NCI-H1694 (cell line): ENCODE data around the gene CBLB.

Experiments used
- DNase-seq: peaks from one replicate; lab custom pipeline; 2025; lab: John Stamatoyannopoulos, UW

The CBLB gene

DNA sequence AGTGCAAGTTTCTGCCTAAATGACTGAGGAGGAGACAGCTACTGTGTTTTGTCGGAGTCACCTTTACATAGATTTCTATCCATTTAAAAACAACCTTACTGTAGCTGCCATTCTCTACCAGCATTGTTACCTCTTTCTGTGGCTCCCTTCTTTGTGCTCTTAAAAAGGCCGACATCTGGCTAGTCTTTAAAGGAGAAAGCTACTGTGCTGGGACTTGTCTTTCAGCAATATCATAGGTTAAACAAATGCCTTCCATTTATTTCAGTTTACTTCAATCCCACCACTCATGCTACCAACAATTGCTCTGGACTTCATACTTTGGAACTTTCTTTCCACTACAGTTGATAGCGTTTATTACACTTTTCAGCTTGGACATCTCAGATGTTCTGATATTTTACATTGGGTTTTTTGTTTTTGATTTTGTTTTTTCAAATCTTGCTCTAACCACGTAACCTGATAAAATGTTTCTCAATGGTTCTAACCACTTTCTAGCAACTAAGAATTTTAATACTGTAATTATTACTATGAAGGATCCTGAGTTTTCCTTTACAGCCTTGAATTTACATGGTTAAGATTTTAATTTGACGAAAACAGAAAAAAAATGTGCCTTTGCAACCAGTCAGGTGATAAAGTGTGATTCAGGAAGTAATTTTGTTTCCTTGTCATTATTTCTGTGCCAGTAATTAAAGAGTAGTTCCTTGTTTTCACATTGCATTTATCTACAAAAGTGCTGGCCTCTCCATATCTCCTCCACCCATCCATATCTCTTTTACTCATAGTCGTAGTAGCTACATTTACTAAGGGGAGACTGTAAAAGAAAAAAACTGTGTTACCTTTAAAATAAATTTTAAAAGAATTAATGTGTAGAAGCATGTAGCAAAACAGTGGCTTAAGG lies 1.3 kb upstream of the CBLB start:
- no peak for DNase-seq

DNA sequence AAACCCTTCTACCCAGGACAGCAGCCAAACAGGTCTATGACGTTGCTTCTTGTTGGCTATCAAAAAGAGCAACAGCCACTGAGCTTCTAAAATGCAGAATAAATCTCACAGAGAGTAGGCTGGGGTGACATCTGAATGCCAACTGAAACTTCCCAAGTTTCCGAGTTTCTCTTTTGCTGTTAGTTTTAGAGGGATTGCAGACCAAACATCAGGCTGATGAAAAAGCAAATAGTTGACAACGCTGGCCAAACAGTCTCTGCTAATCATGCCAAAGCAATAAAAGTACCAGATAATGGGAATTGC lies 670 bp upstream of the CBLB start:
- DNase-seq, result no peak

DNA sequence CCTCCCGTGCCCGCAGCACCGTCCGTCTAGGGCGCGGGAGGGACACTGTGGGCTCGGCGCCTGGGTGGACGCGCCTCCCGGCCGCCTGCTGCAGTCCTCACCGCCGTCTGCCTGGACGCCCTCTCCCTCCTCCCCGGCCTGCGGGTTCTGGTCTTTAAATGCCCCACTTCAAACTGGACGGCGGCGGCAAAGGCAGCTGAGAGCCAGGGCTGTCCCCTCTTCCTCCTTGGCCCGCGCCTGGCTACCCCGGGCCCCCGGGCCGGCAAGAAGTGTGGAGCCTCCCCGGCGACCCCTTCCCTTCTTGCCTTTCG lies 426 bp downstream of the CBLB start:
- no peak for DNase-seq

DNA sequence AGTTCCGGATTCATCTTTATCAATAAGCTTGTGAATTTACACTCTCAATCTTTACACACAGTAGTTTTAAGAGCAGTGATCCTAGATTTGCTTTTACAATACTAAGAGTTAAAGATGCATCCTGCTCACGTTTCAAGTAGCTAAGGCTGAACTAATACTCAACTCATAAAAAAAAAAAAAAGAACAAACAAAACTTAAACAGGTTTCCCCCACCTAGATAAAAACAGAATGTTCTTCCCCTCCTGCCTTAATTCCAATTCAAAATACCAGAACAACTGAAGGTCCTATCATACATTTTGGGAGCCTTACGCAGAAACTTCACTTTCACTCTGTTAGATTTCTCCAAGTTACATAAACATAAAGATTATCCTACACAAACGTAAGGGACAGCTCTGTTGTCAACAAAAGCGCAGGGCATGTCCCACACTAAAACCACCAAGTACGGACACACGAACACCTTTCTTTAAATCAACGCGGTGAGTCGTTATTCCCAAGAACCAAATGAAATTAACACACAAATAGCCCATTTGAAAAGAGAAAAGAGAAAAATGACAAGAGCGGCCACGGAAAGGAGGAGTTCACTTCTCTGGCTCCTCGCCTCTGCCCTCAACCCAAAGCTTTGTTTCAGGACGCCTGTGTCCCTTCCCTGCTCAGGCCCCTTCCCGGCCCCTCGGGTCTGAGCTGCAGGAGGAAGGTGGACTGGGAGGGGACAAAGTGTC lies 941 bp downstream of the CBLB start:
- DNase-seq, result no peak

DNA sequence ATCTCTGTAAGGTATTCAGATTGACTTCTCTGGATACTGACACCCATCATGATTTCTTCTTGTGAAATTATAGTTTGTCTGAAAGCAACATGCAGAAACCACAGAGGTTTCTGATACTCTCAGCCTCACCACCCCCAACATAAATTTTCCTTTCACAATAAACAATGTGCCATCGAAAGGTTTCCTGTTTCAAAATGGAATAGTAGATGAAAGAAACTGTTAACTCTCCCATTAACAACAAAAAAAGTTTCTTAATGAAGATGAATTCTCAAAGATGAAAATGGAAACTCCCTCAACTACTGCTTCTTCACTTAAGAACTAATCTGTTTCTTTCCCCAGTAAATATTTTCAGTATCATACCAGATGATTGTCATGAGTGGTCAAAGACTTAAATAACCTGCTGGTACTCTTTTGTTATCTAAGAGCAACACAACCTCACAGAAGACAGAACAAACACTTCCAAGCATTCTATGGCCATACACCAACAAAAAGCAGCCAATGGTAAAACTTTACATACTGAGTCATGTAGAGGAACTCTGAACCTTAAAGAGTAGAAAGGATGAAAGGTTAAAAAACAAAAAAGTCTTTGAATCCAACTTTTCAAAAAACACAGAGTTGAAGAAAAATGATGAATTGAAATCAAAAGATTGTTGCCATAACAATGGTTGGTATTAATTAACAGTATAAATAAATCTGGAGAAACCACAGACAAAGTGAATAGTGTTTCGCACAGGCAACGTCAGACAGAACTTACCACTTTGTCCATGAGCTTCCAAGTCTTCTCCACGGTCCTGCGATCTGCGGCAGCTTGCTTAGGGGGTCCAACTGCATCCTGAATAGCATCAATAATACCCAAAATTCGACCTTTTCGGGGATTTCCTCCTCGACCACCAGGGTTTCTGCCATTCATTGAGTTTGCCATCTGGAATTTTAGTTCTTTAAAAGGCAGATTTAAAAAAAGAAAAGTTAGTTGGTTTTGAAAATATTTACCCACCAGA lies 1.9 kb downstream of the CBLB start:
- no peak for DNase-seq

DNA sequence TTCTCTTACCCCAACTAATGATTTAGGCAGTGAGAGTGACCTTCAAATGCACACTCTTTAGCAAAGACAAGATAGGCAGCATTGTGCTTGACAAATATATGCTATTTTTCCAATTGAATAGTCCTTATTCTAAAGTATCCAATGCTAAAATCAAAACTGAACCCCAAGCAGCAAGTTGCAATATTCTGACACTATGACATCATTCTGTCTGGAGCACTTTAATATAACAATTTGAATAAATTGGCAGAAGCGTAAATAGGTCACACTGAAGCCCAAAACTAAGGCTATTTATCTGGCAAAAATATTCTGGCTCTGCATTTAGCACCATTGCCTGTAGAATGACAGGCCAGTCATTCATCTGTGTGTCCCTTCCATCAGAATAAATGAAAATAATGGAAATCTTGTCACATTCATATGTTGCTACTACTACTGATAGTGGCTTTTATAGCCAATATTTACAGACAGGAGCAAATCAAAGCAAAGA lies 2.9 kb downstream of the CBLB start:
- DNase-seq, result no peak

DNA sequence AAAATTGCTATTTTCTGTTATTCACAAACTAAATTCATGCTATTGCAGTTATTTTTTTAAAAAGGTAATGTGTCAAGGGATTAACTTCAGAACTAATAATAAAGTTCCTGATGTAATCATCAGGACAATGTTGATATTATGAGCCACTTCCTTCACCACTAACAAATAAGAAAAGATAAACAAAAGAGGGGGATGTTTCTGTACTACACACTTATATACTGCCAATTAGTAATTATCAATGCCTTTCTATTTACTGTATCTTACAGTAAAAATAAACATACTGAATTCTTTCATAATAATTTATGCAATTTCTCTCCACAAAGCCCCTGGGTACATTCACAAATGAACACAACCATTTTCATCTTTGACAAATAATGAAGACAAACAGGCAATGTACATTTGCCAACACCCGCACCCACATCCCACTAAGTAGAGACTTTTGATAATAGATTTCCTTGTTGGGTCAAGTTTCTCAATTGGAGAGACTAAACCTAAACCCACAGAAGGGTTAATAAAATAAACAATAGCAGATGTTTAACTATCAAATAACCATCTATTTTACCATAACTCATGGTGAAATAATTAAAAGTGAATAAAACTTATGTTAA lies 3.7 kb downstream of the CBLB start:
- DNase-seq, result no peak

DNA sequence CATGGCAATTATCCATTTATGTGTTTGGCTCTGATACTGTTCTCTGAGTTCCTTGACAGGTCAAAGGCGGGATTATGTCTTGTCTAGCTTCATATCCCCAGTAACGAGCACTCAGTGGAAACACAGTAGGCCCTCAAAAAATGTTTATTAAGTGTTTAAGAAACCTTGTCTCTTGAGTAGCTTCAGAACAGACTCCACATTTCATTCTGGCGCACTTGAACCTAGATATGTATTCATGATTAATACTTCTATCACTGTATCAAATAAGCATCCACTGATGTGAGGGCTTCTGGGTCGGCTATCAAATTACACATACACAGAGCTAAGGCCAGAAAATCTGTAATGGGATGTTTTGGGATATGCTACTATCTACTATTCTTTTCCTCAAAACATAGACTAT lies 4.6 kb downstream of the CBLB start:
- DNase-seq, result no peak

DNA sequence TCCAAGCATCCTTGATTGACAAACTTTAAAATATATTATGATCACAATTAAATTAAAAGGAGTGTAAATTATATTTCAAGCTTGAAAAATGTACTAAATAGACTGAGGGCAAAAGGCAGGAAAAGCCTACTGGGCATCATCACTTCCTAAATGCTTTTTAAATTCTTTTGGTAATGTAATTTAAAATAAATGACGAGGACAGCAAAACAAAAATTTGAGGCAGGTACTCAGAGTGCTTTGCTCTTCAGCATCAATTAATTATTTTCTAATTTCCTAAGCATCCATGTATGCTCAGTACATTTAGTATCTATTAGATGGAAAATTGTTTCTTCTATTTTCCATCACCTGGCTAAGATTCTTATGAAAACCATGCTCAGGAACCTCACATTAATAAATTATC lies 5.2 kb downstream of the CBLB start:
- DNase-seq, result no peak

DNA sequence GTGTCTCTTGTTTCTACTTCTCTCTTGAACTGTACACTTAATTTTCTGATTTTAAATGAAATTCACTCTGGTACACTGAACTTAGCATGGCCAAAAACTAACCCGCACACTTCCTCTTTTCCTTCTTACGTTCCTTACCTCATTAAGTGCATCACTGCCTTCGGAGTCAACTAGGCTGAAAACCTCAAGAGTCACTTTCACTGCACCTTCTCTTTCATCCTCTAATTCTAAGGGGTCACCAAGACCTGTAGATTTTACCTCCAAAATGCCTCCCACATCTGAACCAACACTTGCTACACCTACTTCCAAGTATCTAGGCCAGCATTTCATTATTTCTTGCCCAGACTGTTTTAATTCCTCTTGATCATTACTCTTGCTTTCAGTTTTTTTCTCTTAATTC lies 6.6 kb downstream of the CBLB start:
- DNase-seq, result no peak

DNA sequence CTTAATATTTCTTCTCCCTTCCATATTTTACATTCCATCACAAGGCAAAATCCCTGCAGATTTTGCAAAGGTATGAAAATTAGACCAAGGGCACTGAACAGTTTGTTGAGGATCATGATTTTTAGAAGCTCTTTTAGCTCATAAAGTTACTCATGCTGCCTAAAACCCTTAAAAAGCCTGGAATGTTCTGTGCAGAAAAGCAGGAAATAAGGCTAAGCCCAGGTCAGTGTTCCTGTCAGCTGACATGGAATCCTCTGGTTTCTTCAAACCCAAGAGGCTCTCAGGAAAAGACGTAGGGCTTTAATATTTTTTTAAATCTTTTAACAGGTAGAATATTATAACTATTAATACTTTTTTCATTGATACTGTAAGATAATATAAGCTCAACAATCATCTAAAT lies 8.2 kb downstream of the CBLB start:
- DNase-seq, result no peak

DNA sequence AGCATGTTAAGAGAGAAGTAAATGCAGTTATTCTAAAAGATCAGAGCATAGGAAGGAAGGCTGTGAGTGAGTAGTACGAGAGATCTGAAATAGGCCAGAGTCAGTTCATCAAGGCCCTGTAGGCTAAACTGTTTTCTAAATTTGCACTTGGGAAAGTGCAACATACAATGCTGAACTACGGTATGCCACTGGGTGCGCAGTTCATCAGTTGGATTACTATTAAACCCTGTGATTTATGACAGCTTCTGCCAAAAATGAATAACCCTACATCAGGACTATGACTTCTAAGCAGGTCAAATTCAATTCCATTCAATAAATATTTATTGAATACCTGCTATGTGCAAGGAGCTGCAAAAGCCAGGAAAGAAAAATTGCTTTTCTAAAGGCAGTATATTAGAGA lies 10.8 kb downstream of the CBLB start:
- DNase-seq, result no peak

DNA sequence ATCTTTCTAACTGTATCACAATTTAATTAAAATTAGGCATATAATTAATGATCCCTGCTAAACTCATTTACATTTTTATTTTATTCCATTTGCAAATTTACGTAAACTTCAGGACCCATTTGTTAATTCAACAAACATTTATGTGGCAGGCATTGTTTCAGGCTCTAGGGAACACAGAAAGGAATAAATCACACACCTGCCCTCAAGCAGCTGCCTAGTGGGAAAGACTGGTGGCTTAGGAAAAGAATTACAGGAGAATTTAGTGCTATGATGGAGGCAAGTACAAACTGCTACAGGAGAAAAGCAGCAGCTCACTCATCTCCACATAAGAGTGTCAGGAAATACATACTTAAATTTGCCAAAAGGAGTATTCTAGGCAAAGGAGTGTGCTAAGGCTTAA lies 11.2 kb downstream of the CBLB start:
- no peak for DNase-seq

DNA sequence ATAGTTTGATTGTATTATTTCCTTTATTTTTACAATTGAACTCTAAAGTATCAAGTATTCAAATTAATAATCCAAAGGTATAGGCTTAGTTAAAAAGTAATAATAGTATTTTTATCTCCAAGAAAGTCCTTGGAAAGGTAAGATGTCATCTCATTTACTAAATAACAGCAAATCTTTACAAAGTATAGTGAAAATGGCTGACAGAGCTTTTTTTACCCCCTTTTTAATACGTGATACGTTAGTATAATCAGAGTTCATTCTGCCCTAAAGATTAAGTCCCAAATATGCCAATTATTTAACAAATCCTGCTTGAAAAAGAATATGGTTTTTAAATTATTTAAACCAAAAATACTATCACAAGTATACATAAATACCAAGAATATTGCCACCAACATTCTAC lies 12.2 kb downstream of the CBLB start:
- no peak for DNase-seq

DNA sequence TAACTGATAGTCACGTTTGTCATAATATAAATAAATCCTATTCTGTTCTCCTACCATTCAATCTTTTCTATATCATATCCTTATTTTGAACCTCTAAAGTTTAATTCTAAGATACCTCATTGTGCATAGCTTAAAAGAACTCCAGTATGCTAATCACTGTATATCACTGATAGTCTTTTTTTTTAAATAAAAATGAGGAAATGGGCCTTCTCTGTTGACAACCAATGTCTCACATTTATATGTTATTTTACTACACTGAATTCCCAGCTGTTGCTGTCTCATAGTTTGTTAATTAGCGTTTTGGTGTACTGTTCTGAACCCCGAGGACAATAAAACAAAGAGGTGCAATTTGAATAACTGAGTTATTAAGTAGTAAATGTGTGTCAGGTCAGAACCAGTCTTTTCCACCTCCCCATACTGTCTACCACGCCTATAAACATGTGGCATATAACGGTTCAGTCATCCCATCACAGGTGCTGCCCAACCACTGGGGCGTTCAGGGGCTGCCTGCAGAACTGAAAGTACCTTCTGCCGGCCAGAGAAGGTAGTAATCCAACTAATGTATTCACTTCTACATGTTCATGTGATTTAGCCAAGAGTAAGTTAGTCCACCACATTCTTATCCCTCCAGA lies 14.9 kb downstream of the CBLB start:
- DNase-seq, result no peak

DNA sequence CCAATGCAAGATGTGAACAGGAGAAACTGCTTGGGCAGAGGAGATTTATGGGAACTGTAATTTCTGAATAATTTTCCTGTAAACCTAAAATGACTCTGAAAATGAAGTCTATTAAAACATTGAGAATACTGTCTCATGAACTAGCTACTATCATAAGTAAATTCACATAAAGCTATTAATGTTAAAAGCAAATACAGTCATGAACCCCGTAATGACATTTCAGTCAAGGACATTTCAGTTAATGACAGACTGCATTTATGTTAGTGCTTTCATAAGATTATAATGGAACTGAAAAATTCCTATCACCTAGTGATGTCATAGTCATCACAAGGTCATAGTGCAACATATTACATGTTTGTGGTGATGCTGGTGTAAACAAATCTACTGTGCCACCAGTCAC lies 17.2 kb downstream of the CBLB start:
- DNase-seq, result no peak

DNA sequence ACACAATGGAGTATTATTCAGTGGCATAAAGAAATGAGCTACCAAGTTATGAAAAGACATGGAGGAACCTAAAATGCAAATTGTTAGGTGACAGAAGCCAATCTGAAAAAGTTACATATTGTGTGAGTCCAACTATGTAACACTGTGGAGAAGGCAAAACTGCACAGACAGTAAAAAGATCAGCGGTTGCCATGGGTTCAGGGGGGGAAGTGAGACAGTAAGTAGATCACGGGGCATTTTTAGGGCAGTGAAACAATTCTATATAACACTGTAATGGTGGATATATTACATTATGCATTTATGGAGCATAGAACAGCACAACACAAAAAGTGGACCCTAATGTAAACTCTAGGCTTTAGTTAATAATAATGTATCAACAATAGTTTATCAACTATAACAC lies 17.6 kb downstream of the CBLB start:
- no peak for DNase-seq

DNA sequence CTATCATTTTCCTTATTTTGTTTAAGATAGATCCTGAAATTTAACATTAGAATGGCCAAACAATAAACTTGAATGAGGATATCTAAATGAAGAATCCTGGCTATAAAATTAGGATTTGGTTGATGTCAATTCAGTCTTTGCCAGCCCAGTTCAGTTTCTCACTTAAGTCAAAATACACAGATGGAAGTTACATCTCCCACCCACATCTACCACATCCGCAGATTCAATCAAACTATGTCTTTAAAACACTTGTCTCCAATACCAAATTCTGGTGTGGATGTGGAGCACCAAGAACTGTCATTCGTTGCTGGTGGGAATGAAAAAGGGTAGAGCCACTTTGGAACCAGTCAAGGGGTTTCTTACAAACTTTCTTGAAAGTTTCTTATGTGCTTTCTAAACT lies 18.2 kb downstream of the CBLB start:
- no peak for DNase-seq

DNA sequence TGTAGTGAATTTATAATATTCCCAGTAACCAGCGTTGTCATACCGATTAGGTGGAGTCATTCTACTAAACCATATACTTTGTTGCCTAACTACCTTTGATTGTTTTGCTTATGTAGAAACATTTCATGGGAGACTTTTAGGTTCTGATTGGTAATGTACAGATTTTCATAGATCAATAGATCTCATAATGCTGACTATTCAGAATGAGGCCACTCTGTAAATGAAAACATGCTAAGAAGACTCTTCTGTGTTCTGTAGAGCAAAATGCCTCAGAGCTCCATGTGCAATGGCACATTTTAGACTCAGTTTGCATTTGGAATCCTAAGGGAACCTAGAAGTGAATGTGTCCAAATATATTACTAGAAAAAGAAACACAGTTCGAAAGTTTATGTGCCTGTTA lies 20.0 kb downstream of the CBLB start:
- DNase-seq, result no peak

DNA sequence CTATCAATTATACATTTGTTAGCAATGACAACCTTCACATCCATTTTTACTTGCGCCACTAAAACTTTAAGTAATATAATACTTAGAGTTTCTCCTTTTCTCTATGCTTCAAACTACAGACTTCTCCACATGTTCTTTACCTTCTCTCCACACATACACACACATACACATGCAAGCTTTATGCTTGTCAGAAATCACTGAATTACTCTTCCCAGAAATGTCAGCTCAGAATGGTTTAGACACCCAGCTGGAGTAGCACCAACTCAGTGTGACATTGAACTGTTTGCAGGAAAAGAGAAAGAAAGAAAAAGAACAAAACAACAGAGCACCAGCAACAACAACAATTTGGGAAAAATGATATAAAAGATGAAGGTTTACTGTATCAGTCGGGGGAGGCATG lies 20.9 kb downstream of the CBLB start:
- no peak for DNase-seq

DNA sequence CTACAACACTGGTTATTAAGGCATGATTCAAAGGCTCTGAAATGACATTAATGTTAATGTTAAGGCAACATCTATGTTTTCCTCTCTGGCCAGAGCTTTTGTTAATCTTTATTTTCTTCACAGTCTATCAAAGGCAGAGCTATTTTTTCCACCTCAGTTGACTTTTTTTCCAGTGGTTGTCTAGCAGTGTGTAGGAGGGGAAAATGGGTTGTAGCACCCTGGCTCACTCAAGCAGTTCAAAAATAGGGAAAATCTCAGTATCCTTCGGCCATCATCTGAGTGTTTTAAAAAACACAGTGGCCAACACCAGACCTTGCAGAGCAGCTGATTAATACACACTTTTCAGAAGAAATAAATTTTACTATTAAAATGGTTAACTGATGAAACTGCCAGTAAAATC lies 21.4 kb downstream of the CBLB start:
- DNase-seq, result no peak

DNA sequence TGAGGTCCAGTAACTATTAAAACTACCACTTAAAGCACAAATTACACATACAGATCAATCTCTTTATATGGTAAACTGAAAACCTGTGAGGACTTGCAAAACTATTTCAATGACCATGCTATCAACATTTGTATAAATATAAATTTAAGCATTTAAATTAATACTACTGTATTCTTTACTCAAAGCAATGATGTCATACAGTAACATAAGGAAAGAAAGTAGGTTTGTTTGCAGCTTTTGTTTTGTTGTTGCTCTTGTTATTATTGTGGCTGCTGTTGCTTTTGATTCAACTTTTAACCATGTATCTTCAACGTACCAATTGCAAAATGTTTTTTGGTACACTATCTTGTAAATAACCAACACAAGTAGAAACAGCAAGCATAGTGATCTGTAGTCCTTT lies 22.0 kb downstream of the CBLB start:
- DNase-seq, result no peak
